Measurements from ENCODE around the gene WWOX. TPM values are rescaled to one million over a fixed set of nuclear protein-coding genes. Genes with fewer than 3 reads are reported as not detected.
A peak's percentile ranks its signal among the peaks of the same experiment; 100 is the strongest.

WWOX gene
- total RNA-seq, 4 donors from 2014 or later = 76.8 to 102 (median 83.6) TPM

GRCh38 chr16:79204486-79204885, 1105.0 kb downstream of the WWOX start:
- TF ChIP-seq CTCF (IDR thresholded peaks at IDR 0.05) (no peak), POLR2A (IDR thresholded peaks at IDR 0.05) (no peak), EP300 (IDR thresholded peaks at IDR 0.05) (no peak)
- 87 to 92% methylated on average over 8 of the region's 8 CpGs for WGBS, 2 donors
- H3K4me1 ChIP-seq = peaks cover 0 to 7% (median 0%) of the 10 kb centered on the region in 4 donors
- no peak overlapping the region for H3K4me3 ChIP-seq
- no peak overlapping the region for H3K27ac ChIP-seq
- DNase-seq (ENCODE audit: low spot score in 2 of 2) = no peak
- no peaks in the 10 kb centered on the region for H3K27me3 ChIP-seq
- H3K36me3 ChIP-seq = no peaks in the 10 kb centered on the region
- H3K9me3 ChIP-seq = no peaks in the 10 kb centered on the region

GRCh38 chr16:79206889-79207288, 1107.4 kb downstream of the WWOX start:
- Histone ChIP-seq H3K27me3 (no peaks in the 10 kb centered on the region), H3K36me3 (no peaks in the 10 kb centered on the region), H3K27ac (no peak overlapping the region), H3K4me1 (peaks cover 0 to 14% (median 0%) of the 10 kb centered on the region in 4 donors), H3K4me3 (no peak overlapping the region), H3K9me3 (no peaks in the 10 kb centered on the region)
- TF ChIP-seq CTCF (IDR thresholded peaks at IDR 0.05) (no peak), POLR2A (IDR thresholded peaks at IDR 0.05) (no peak), EP300 (IDR thresholded peaks at IDR 0.05) (no peak)
- DNase-seq (ENCODE audit: low spot score in 2 of 2) = no peak
- WGBS, 2 donors = 79 to 89% methylated on average over 4 of the region's 4 CpGs

- H3K4me1 ChIP-seq = peaks cover 0 to 19% (median 0%) of the 10 kb centered on the region in 4 donors
- no peaks in the 10 kb centered on the region for H3K27me3 ChIP-seq
- H3K27ac ChIP-seq = peak overlapping the region in 1 of 4 donors; percentile 15
- no peak for DNase-seq (ENCODE audit: low spot score in 2 of 2)
- H3K9me3 ChIP-seq = no peaks in the 10 kb centered on the region
- H3K4me3 ChIP-seq = no peak overlapping the region
- no peaks in the 10 kb centered on the region for H3K36me3 ChIP-seq
- WGBS, 2 donors = 40 to 51% methylated on average over 7 of the region's 7 CpGs
- TF ChIP-seq CTCF (IDR thresholded peaks at IDR 0.05) = no peak
- TF ChIP-seq EP300 (IDR thresholded peaks at IDR 0.05) = no peak
- TF ChIP-seq POLR2A (IDR thresholded peaks at IDR 0.05) = no peak
Observed at GRCh38 chr16:79209308-79209707, 1109.9 kb downstream of the WWOX start.

GRCh38 chr16:79210607-79211006, 1111.2 kb downstream of the WWOX start:
- Histone ChIP-seq H3K4me3 (no peak overlapping the region), H3K27ac (no peak overlapping the region), H3K4me1 (peaks cover 0 to 19% (median 0%) of the 10 kb centered on the region in 4 donors), H3K9me3 (no peaks in the 10 kb centered on the region), H3K36me3 (no peaks in the 10 kb centered on the region), H3K27me3 (no peaks in the 10 kb centered on the region)
- no peak for TF ChIP-seq CTCF (IDR thresholded peaks at IDR 0.05)
- TF ChIP-seq POLR2A (IDR thresholded peaks at IDR 0.05) = no peak
- TF ChIP-seq EP300 (IDR thresholded peaks at IDR 0.05) = no peak
- no peak for DNase-seq (ENCODE audit: low spot score in 2 of 2)
- 94 to 95% methylated on average over 3 to 4 of the region's 4 CpGs for WGBS, 2 donors

GRCh38 chr16:79211586-79211985, 1112.1 kb downstream of the WWOX start:
- Histone ChIP-seq H3K4me3 (no peak overlapping the region), H3K9me3 (no peaks in the 10 kb centered on the region), H3K27ac (peak overlapping the region in 1 of 4 donors; percentile 56), H3K36me3 (no peaks in the 10 kb centered on the region), H3K4me1 (peaks cover 0 to 19% (median 0%) of the 10 kb centered on the region in 4 donors), H3K27me3 (no peaks in the 10 kb centered on the region)
- 80 to 93% methylated on average over 13 of the region's 13 CpGs for WGBS, 2 donors
- TF ChIP-seq EP300 (IDR thresholded peaks at IDR 0.05) (no peak), POLR2A (IDR thresholded peaks at IDR 0.05) (no peak), CTCF (IDR thresholded peaks at IDR 0.05) (no peak)
- DNase-seq (ENCODE audit: low spot score in 2 of 2) = no peak
